ENCODE data around the gene SOX2. TPM values are rescaled to one million over a fixed set of nuclear protein-coding genes. Genes with fewer than 3 reads are reported as not detected.

Gene SOX2
- total RNA-seq, 2 donors from 2014 or later, result 0.25 to 0.35 TPM

- H3K27me3 ChIP-seq, result peaks cover 13% of the 10 kb centered on the region
- H3K9ac ChIP-seq (ENCODE audit: low read depth in 2 of 2, low read length in 2 of 2), result no peak overlapping the region
- no peaks in the 10 kb centered on the region for H3K36me3 ChIP-seq
- H3K4me1 ChIP-seq, result no peaks in the 10 kb centered on the region
- no peak for DNase-seq
- TF ChIP-seq, protein P1, sequence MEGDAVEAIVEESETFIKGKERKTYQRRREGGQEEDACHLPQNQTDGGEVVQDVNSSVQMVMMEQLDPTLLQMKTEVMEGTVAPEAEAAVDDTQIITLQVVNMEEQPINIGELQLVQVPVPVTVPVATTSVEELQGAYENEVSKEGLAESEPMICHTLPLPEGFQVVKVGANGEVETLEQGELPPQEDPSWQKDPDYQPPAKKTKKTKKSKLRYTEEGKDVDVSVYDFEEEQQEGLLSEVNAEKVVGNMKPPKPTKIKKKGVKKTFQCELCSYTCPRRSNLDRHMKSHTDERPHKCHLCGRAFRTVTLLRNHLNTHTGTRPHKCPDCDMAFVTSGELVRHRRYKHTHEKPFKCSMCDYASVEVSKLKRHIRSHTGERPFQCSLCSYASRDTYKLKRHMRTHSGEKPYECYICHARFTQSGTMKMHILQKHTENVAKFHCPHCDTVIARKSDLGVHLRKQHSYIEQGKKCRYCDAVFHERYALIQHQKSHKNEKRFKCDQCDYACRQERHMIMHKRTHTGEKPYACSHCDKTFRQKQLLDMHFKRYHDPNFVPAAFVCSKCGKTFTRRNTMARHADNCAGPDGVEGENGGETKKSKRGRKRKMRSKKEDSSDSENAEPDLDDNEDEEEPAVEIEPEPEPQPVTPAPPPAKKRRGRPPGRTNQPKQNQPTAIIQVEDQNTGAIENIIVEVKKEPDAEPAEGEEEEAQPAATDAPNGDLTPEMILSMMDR (IDR thresholded peaks at IDR 0.05), result no peak
- intact Hi-C loops (cut with DNase I), result no loop called here
- H3K9me3 ChIP-seq, result no peaks in the 10 kb centered on the region
- H3K4me3 ChIP-seq, result no peak overlapping the region
- no peak overlapping the region for H3K27ac ChIP-seq
Observed at GRCh38 chr3:181690769-181691168, 21.0 kb upstream of the SOX2 start.

- H3K9me3 ChIP-seq, result no peaks in the 10 kb centered on the region
- no peak overlapping the region for H3K4me3 ChIP-seq
- H3K9ac ChIP-seq (ENCODE audit: low read depth in 2 of 2, low read length in 2 of 2), result no peak overlapping the region
- H3K27ac ChIP-seq, result no peak overlapping the region
- H3K36me3 ChIP-seq, result no peaks in the 10 kb centered on the region
- H3K4me1 ChIP-seq, result no peaks in the 10 kb centered on the region
- no peak for DNase-seq
- intact Hi-C loops (cut with DNase I), result no loop called here
- TF ChIP-seq, protein P1 (IDR thresholded peaks at IDR 0.05), result no peak
- H3K27me3 ChIP-seq, result peaks cover 24% of the 10 kb centered on the region
Observed at GRCh38 chr3:181691901-181692300, 19.8 kb upstream of the SOX2 start.

DNA sequence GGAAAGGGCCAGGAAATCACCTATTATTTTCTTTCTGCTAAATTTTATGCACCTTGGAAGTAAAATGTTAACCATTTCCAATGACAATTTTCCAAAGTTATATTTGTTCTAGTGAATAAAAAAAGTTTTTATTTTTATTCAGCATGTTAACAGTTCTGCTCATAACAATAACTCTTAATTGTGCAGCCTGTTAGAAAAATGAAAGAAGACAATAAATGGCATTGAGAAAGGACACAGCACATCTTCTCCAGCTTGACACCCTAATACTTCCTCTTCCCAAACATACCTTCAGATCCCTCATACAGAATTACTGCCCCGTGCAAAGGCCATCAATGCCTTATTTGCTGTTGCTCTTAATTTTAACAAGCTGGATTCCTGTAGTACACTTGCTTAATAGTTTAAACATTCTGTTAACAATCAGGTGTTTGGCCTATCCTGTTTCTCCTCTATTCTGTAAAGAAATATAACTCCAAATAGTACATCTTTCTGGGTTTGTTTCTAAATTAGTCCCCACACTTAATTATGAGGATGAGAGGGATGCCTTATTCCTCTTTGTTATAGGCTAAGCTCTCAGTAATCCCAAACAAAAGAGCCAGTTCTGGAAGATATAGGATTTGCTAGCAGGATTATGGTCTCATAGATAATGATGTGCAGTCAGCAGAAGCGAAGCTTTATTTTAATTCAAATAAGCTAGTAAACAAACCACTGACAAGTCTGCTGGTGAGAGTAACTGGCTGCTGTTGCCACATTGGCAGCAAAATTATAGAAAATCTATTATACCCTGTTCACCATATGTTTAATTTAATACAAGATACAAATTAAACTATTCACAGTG lies 19.2 kb upstream of the SOX2 start:
- peaks cover 28% of the 10 kb centered on the region for H3K27me3 ChIP-seq
- no peak for DNase-seq
- TF ChIP-seq, protein P1 (IDR thresholded peaks at IDR 0.05), result no peak
- no peaks in the 10 kb centered on the region for H3K9me3 ChIP-seq
- no peaks in the 10 kb centered on the region for H3K36me3 ChIP-seq
- no peaks in the 10 kb centered on the region for H3K4me1 ChIP-seq
- no peak overlapping the region for H3K4me3 ChIP-seq
- H3K9ac ChIP-seq (ENCODE audit: low read depth in 2 of 2, low read length in 2 of 2), result no peak overlapping the region
- intact Hi-C loops (cut with DNase I), result no loop called here
- H3K27ac ChIP-seq, result no peak overlapping the region

DNA sequence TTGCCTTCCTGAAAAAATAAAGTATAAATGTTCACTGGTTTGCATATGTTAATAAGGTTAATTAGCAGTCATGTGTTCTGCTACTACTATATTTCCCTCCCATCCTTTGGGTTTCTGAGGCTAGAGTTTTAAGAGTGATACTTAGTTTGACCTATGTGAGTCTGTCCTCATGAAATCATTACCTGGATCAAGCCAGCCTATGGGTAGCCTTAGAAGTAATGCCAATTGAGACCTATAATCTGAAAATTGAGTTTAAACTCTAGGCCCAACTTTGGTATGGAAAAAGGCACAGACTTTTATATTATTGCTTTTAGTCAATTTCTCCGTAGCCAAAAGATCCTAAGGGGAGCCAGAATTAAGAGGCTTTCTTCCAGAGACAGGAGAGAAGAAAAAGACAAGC lies 18.4 kb upstream of the SOX2 start:
- no peak for DNase-seq
- Histone ChIP-seq H3K36me3 (no peaks in the 10 kb centered on the region), H3K27ac (no peak overlapping the region), H3K9ac (ENCODE audit: low read depth in 2 of 2, low read length in 2 of 2) (no peak overlapping the region), H3K4me3 (no peak overlapping the region), H3K4me1 (no peaks in the 10 kb centered on the region), H3K27me3 (peaks cover 34% of the 10 kb centered on the region), H3K9me3 (no peaks in the 10 kb centered on the region)
- intact Hi-C loops (cut with DNase I), result no loop called here
- TF ChIP-seq, protein P1 (IDR thresholded peaks at IDR 0.05), result no peak

- Histone ChIP-seq H3K4me1 (no peaks in the 10 kb centered on the region), H3K36me3 (no peaks in the 10 kb centered on the region), H3K4me3 (peak overlapping the region; percentile 22), H3K9me3 (no peaks in the 10 kb centered on the region), H3K27me3 (peaks cover 51% of the 10 kb centered on the region), H3K9ac (ENCODE audit: low read depth in 2 of 2, low read length in 2 of 2) (peak overlapping the region in 1 of 2 donors; percentile 53), H3K27ac (no peak overlapping the region)
- intact Hi-C loops (cut with DNase I), result no loop called here
- DNase-seq, result no peak
- TF ChIP-seq, protein P1 (IDR thresholded peaks at IDR 0.05), result no peak
Observed at GRCh38 chr3:181694805-181695660, 16.7 kb upstream of the SOX2 start.
